GM23248 (cell line): ENCODE data around the gene ATXN7. TPM values are rescaled to one million over a fixed set of nuclear protein-coding genes. Genes with fewer than 3 reads are reported as not detected.
A peak's percentile ranks its signal among the peaks of the same experiment; 100 is the strongest.

Experiments
- DNase-seq: peaks from one replicate; pipeline ENCODE4 v3.0.0-alpha.2; 2015
- H2AFZ ChIP-seq: fragments of 200-600 bp; sonication (generic); 2 replicates; pipeline ENCODE4 v1.6.1; 2016; ENCODE audit warnings: antibody characterized with exemption
- H3F3A ChIP-seq: fragments of 200-600 bp; sonication (generic); 2 replicates; pipeline ENCODE4 v1.6.1; 2016; ENCODE audit warnings: mild to moderate bottlenecking, antibody characterized with exemption, mixed run types; ENCODE audit not compliant: insufficient read depth
- H3K27ac ChIP-seq: fragments of 200-600 bp; sonication (generic); 2 replicates; pipeline ENCODE4 v1.5.1; 2016; ENCODE audit warnings: mild to moderate bottlenecking
- H3K27me3 ChIP-seq: fragments of 200-600 bp; sonication (generic); replicated peaks from 2 replicates; pipeline ENCODE4 v1.6.1; 2016; ENCODE audit warnings: mild to moderate bottlenecking; ENCODE audit not compliant: insufficient read depth
- H3K36me3 ChIP-seq: fragments of 200-600 bp; sonication (generic); 2 replicates; pipeline ENCODE4 v1.6.1; 2016; ENCODE audit warnings: low read depth, mild to moderate bottlenecking
- H3K4me1 ChIP-seq: fragments of 200-600 bp; sonication (generic); 2 replicates; pipeline ENCODE4 v1.6.1; 2016; ENCODE audit warnings: mild to moderate bottlenecking; ENCODE audit not compliant: insufficient read depth
- H3K4me2 ChIP-seq: fragments of 200-600 bp; sonication (generic); one replicate; pipeline ENCODE4 v1.6.1; 2016; ENCODE audit warnings: mild to moderate bottlenecking; ENCODE audit not compliant: unreplicated experiment
- H3K4me3 ChIP-seq: fragments of 200-600 bp; sonication (generic); 2 replicates; pipeline ENCODE4 v1.5.1; 2016; ENCODE audit warnings: mild to moderate bottlenecking
- H3K79me2 ChIP-seq: fragments of 200-600 bp; sonication (generic); 2 replicates; pipeline ENCODE4 v1.6.1; 2016; ENCODE audit warnings: mild to moderate bottlenecking; ENCODE audit not compliant: insufficient read depth
- H3K9ac ChIP-seq: fragments of 200-600 bp; sonication (generic); 2 replicates; pipeline ENCODE4 v1.6.1; 2016; ENCODE audit warnings: mild to moderate bottlenecking
- H3K9me2 ChIP-seq: fragments of 200-600 bp; sonication (generic); 2 replicates; pipeline ENCODE4 v1.6.1; 2016; ENCODE audit warnings: mixed run types, mild to moderate bottlenecking, moderate library complexity; ENCODE audit not compliant: insufficient read depth
- H3K9me3 ChIP-seq: fragments of 200-600 bp; sonication (generic); one replicate; pipeline ENCODE4 v1.6.1; 2017; ENCODE audit warnings: low read depth
- H4K20me1 ChIP-seq: fragments of 200-600 bp; sonication (generic); 2 replicates; pipeline ENCODE4 v1.6.0; 2016; ENCODE audit not compliant: insufficient read depth
- EZH2 ChIP-seq: fragments of 200-600 bp; sonication (generic); IDR thresholded peaks from 2 replicates; pipeline ENCODE4 v1.6.1; 2018; ENCODE audit warnings: antibody characterized with exemption, mild to moderate bottlenecking; ENCODE audit not compliant: insufficient read depth, poor library complexity, severe bottlenecking
- EZH2phosphoT487 ChIP-seq: fragments of 200-600 bp; sonication (generic); IDR thresholded peaks from 2 replicates; pipeline ENCODE4 v1.6.1; 2018; ENCODE audit warnings: antibody characterized with exemption, moderate library complexity, mild to moderate bottlenecking, low read depth; ENCODE audit not compliant: insufficient read depth
- WGBS, 2 experiments: methylation state at CpG; one replicate each; pipeline ENCODE4 v1.1.6; 2015 to 2017; ENCODE audit warnings: low lambda C conversion rate in 2 of 2, low coverage in 1 of 2; ENCODE audit errors: missing lambda C conversion rate in 2 of 2; 5-methylcytosine and 5-hydroxymethylcytosine counted together
- in situ Hi-C: fragments of 300-500 bp; cut with MboI; formaldehyde crosslinking; loops from 2 replicates; pipeline ENCODE4 v1.15.0; 2020
- polyA plus RNA-seq: library from polyadenylated mRNA; unstranded; fragments of >200 nt; fragmentation: Nextera tagmentation; extraction: Ambion mirVana; gene quantifications from 2 replicates; pipeline ENCODE4 v1.2.1, GENCODE V29; 2016
- total RNA-seq: library from RNA; depleted of rRNA; stranded (reverse); fragments of >200 nt; shearing (Covaris generic); gene quantifications from 2 replicates; pipeline ENCODE4 v1.2.3, GENCODE V29; 2014

The ATXN7 gene
- total and polyA plus RNA-seq, 2 experiments from 2014 or later = 2.4 to 3.9 TPM

- H2AFZ ChIP-seq = peak overlapping the region; percentile 68
- peak overlapping the region; percentile 72 for H3K4me2 ChIP-seq
- H3K4me3 ChIP-seq = peak overlapping the region; percentile 82
- 26 to 34% methylated on average over 1 of the region's 1 CpG for WGBS, 2 experiments
- no peaks in the 10 kb centered on the region for H3K9me3 ChIP-seq
- in situ Hi-C loops = no loop called here
- peaks cover 81% of the 10 kb centered on the region for H3K79me2 ChIP-seq
- peaks cover under 1% of the 10 kb centered on the region; the same call in 1 of the 2 replicates for H3K36me3 ChIP-seq
- TF ChIP-seq EZH2phosphoT487 (no peak), EZH2 (no peak)
- H3K27ac ChIP-seq = peak overlapping the region; percentile 89
- H3K9ac ChIP-seq = peak overlapping the region; percentile 92
- H3K27me3 ChIP-seq = no peaks in the 10 kb centered on the region
- peaks cover 28% of the 10 kb centered on the region for H3K4me1 ChIP-seq
- H4K20me1 ChIP-seq = no peaks in the 10 kb centered on the region
- H3K9me2 ChIP-seq = no peaks in the 10 kb centered on the region
- peak; percentile 56 for DNase-seq
- H3F3A ChIP-seq = peaks cover 26% of the 10 kb centered on the region
These were observed 47.2 kb downstream of the ATXN7 start for GRCh38 chr3:63910891-63911290.

- Histone ChIP-seq H4K20me1 (no peaks in the 10 kb centered on the region), H3K27me3 (no peaks in the 10 kb centered on the region), H3K27ac (peak overlapping the region; percentile 89), H3K4me1 (peaks cover 28% of the 10 kb centered on the region), H2AFZ (peak overlapping the region; percentile 68), H3K4me2 (peak overlapping the region; percentile 72), H3K79me2 (peaks cover 81% of the 10 kb centered on the region), H3K36me3 (peaks cover 7% of the 10 kb centered on the region; the same call in 1 of the 2 replicates), H3K4me3 (peak overlapping the region; percentile 82), H3K9ac (peak overlapping the region; percentile 92), H3K9me3 (no peaks in the 10 kb centered on the region), H3F3A (peaks cover 26% of the 10 kb centered on the region), H3K9me2 (no peaks in the 10 kb centered on the region)
- TF ChIP-seq EZH2 = no peak
- no peak for TF ChIP-seq EZH2phosphoT487
- 1% methylated on average over 18 of the region's 18 CpGs for WGBS, 2 experiments
- in situ Hi-C loops = no loop called here
- peak; percentile 54 for DNase-seq
These were observed 47.8 kb downstream of the ATXN7 start for GRCh38 chr3:63911509-63911872.

- Histone ChIP-seq H3K27me3 (no peaks in the 10 kb centered on the region), H3K9me2 (no peaks in the 10 kb centered on the region), H2AFZ (peak within 1 kb of the TSS; percentile 68), H3K27ac (peak within 1 kb of the TSS; percentile 89), H3F3A (peaks cover 26% of the 10 kb centered on the region), H3K36me3 (peaks cover 11% of the 10 kb centered on the region), H3K4me3 (peak within 1 kb of the TSS; percentile 82), H3K4me1 (peaks cover 28% of the 10 kb centered on the region), H3K4me2 (peak within 1 kb of the TSS; percentile 85), H4K20me1 (no peaks in the 10 kb centered on the region), H3K9me3 (no peaks in the 10 kb centered on the region), H3K79me2 (peaks cover 81% of the 10 kb centered on the region), H3K9ac (peak within 1 kb of the TSS; percentile 92)
- in situ Hi-C loops = no loop called here
- peak; percentile 98 for DNase-seq
- WGBS, 2 experiments = 1% methylated on average over 40 to 68 of the region's 115 CpGs
- no peak for TF ChIP-seq EZH2
- TF ChIP-seq EZH2phosphoT487 = no peak
These were observed 48.5 kb downstream of the ATXN7 start, which contains the start of gene SCAANT1 for GRCh38 chr3:63911873-63912767. SCAANT1 (minus strand) TSS chr3:63912383.

- 8 to 14% methylated on average over 27 to 46 of the region's 46 CpGs for whole genome bisulfite sequencing, 2 experiments
- H2AFZ ChIP-seq = no peak overlapping the region
These were observed 49.3 kb downstream of the ATXN7 start for GRCh38 chr3:63912768-63913588.

More at GRCh38 chr3:63912768-63913588, 49.3 kb downstream of the ATXN7 start:
- peak overlapping the region; percentile 85 for H3K4me2 ChIP-seq
- no peaks in the 10 kb centered on the region for H3K27me3 ChIP-seq
- peaks cover 20% of the 10 kb centered on the region for H3K36me3 ChIP-seq
- TF ChIP-seq EZH2phosphoT487 (no peak), EZH2 (no peak)
- peak overlapping the region; percentile 92 for H3K9ac ChIP-seq
- peak; percentile 77 for DNase-seq
- H3K4me1 ChIP-seq = peaks cover 31% of the 10 kb centered on the region
- H3K27ac ChIP-seq = peak overlapping the region; percentile 89
- peaks cover 82% of the 10 kb centered on the region for H3K79me2 ChIP-seq
- no peaks in the 10 kb centered on the region for H3K9me3 ChIP-seq
- peaks cover 33% of the 10 kb centered on the region for H3F3A ChIP-seq
- H3K4me3 ChIP-seq = peak overlapping the region; percentile 82
- in situ Hi-C loops = no loop called here
- no peaks in the 10 kb centered on the region for H3K9me2 ChIP-seq
- H4K20me1 ChIP-seq = peaks cover 4% of the 10 kb centered on the region; the same call in 1 of the 2 replicates
